Gastrocnemius medialis (tissue), 4 donors: ENCODE data around the gene FXYD7.

ENCODE experiments used
- CTCF ChIP-seq, 5 experiments: fragments of 450-650 bp in 3 of 5; fragments of 200-600 bp in 2 of 5; sonication (generic) in 2 of 5; IDR thresholded peaks in 4 of 5; conservative IDR thresholded peaks in 1 of 5; 1 replicate in 4 of 5; 2 replicates in 1 of 5; pipeline ENCODE4 v1.5.1; 2016 to 2019; ENCODE audit warnings: antibody characterized with exemption in 5 of 5, mild to moderate bottlenecking in 3 of 5, moderate library complexity in 3 of 5
- POLR2A ChIP-seq, 2 donors: fragments of 450-650 bp; IDR thresholded peaks; one replicate each; pipeline ENCODE4 v1.6.1; 2017; ENCODE audit warnings: antibody characterized with exemption in 2 of 2, mild to moderate bottlenecking in 2 of 2, moderate library complexity in 2 of 2

GRCh38 chr19:35125270-35125717 is 17.8 kb upstream of the FXYD7 start:
- TF ChIP-seq POLR2A (IDR thresholded peaks at IDR 0.05) (no peak), CTCF (IDR thresholded peaks at IDR 0.05 in 4 of 5, conservative IDR thresholded peaks at IDR 0.05 in 1 of 5) (no peak)
